Retinal pigment epithelial cell (primary cell): ENCODE results near the gene HEATR1.

Experiments
- DNase-seq: peaks from one replicate; pipeline ENCODE4 v3.0.0-alpha.2; 2010; ENCODE audit warnings: low read depth
- H3K4me3 ChIP-seq: 2 replicates; pipeline ENCODE4 v1.5.1; 2011; ENCODE audit warnings: mild to moderate bottlenecking, low read length, control low read depth, moderate library complexity
- TF ChIP-seq, protein P1 (sequence below): conservative IDR thresholded peaks from 2 replicates; pipeline ENCODE4 v1.5.1; 2011; ENCODE audit warnings: low read depth, low read length, control low read depth, inconsistent platforms

Gene HEATR1

GRCh38 chr1:236502579-236502971, 101.7 kb downstream of the HEATR1 start:
- TF ChIP-seq, protein P1, sequence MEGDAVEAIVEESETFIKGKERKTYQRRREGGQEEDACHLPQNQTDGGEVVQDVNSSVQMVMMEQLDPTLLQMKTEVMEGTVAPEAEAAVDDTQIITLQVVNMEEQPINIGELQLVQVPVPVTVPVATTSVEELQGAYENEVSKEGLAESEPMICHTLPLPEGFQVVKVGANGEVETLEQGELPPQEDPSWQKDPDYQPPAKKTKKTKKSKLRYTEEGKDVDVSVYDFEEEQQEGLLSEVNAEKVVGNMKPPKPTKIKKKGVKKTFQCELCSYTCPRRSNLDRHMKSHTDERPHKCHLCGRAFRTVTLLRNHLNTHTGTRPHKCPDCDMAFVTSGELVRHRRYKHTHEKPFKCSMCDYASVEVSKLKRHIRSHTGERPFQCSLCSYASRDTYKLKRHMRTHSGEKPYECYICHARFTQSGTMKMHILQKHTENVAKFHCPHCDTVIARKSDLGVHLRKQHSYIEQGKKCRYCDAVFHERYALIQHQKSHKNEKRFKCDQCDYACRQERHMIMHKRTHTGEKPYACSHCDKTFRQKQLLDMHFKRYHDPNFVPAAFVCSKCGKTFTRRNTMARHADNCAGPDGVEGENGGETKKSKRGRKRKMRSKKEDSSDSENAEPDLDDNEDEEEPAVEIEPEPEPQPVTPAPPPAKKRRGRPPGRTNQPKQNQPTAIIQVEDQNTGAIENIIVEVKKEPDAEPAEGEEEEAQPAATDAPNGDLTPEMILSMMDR = no peak
- no peak overlapping the region for H3K4me3 ChIP-seq
- peak; percentile 37 for DNase-seq

DNA sequence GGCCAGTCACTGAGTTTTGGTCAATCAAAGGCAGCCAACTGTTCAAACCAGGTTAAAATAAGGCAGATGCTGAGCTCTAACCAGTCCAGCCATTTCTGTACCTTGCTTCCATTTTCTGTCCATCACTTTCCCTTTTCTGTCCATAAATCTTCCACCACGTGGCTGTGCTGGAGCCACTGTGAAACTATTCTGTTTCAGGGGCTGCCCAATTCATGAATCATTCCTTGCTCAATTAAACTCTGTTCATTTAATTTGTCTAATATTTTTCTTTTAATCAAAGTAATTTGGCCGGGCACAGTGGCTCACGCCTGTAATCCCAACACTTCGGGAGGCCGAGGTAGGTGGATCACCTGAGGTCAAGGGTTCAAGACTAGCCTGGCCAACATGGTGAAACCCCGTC, 103.2 kb downstream of the HEATR1 start:
- TF ChIP-seq, protein P1 = no peak
- no peak overlapping the region for H3K4me3 ChIP-seq
- no peak for DNase-seq
